CD4-positive, alpha-beta T cell treated with Interleukin-1 beta for 1 hour (primary cell): ENCODE results near the gene CAPSL.
A peak's percentile ranks its signal among the peaks of the same experiment; 100 is the strongest.
"Not testable (repeated sequence)": the region's sequence is repeated elsewhere in the genome, so short reads cannot be mapped to it uniquely, and the experiment has no call there.

ENCODE experiments used
- DNase-seq, 2 donors: peaks; one replicate each; pipeline ENCODE4 v3.0.0-alpha.2; 2020 to 2022

CAPSL gene

DNA sequence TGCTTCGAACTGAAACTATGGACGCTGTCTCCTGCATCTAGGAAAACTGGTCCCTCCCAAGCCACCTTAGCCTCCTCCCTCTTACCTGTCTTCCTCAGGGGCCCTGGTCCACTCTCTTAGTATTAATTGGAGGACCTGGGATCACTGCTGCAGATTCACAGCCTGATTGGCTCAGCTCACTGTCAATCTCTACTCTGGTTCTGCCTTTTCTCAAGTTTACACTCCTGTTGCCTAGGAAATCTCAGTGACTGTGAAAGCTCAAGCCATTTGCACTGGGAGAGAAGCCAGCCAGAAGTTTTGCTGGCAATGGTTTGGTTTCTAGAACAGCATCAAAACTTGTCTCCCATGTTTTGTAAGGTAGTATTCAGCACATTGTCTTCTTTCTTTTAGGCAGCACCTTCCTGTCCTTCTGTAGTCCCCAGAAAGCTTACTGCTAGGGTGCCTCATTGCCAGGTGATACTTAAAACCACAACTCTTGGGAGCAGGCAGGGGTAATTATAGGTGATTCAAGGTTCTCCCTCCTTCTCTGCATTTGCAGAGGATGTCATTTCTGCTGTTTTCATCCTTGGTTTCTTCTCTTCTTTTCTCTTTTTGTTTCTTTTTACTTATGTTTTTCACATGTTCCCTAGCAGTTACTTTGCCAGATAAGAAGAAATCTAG lies at the start of gene CAPSL:
Gene CAPSL, minus strand, starts transcription at position 55 of the 660 bp plus-strand sequence. CDS start 17,502 bp downstream, outside the sequence.
- DNase-seq = no peak

DNA sequence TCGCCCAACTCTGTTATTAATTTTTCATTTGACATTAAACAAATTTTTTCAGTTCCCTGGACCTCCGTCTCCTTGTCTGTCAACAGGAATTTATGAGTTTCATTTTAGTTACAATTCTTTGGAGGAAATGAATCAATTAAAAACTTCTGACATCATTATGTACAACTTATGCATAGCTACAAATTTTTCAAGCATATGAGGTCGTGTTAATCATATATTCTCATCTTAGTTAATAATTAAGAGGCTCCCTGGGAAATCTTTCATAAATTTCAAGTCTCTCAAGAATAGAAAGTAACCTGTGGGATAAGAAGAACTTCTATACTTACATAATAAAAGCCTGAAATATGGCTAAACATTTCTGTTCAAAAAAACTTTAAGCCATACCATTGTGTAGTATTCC lies 49.4 kb upstream of the CAPSL start:
- no peak for DNase-seq

DNA sequence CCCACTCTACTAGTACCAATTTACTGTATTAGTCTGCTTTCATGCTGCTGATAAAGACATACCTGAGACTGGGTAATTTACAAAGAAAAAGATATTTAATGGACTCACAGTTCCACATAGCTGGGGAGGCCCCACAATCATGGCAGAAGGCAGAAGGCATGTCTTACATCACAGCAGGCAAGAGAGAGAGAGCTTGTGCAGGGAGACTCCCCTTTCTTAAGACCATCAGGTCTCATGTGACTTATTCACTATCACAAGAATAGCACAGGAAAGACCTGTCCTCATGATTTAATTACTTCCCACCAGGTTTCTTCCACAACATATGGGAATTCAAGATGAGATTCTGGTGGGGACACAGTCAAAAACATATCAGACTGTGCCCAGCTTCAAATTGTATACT lies 41.3 kb upstream of the CAPSL start:
- no peak for DNase-seq

DNA sequence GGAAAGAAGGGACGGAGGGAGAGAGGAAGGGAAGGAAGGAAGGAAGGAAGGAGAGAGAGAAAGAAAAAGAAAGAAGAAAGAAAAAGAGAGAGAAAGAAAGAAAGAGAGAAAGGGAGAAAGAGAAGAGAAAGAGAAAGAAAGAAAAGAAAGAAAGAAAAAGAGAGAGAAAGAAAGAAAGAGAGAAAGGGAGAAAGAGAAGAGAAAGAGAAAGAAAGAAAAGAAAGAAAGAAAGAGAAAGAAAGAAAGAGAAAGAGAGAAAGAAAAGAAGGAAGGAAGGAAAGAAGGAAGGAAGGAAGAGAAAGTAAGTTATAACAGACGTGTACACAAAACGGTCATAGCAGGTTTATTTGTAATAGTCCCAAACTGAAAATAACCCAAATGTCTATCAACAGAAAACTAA lies 38.4 kb upstream of the CAPSL start:
- DNase-seq = not testable (repeated sequence)

DNA sequence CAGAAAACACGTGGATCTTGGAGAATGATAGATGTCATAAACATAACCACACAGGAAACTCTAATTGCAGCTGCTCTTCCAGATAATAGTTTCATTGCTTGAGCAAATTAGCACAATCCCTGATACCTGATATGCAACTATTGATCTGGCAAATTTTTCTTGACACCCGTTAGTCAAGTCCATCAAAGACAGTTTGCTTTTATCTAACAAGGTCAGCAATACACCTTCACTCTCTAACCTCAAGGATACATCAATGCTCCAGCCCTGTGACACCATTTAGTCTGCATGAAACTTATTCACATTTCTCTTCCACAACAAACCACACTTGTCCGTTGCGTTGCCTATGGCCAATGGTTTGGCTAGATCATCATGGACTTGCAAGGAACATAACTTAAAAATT lies 36.1 kb upstream of the CAPSL start:
- no peak for DNase-seq

DNA sequence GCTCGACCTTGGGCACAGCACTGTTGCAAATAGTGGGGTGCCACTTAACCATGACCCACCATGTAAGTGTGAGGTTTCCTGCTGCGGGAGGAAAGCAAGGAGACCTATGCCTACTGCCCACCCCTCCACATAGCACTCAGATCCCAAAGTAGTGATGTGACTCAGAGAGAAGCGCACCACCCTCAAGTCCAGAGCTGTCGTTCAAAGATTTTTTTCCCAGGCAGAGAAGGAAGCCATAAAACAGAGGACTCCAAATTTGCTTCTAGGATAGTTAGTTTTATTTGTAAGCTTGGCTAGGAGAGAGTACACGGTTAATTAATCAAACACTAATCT lies 33.4 kb upstream of the CAPSL start:
- DNase-seq = no peak

- no peak for DNase-seq
These were observed 32.9 kb upstream of the CAPSL start for GRCh38 chr5:35971186-35971877.

- DNase-seq = no peak
These were observed 25.0 kb upstream of the CAPSL start for GRCh38 chr5:35963381-35963843.

DNA sequence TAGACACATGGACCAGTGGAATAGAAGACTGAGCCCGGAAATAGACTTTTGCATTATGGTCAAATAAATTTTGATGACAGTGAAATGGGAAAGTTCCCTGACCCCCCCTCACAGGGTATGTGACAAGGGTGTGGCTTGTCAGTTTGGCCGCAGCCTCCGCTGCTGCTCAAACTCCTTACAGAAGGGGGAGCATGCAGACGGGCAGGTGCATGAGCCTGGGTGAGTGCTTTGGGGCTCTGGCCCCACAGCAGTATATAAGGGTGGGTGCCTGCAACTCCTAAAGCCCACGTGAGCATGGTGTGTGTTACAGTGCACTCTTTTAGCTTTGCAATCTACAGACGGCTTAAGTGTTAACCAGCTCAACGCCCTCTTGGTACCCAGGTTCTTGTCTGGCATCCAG lies 21.9 kb upstream of the CAPSL start:
- no peak for DNase-seq

DNA sequence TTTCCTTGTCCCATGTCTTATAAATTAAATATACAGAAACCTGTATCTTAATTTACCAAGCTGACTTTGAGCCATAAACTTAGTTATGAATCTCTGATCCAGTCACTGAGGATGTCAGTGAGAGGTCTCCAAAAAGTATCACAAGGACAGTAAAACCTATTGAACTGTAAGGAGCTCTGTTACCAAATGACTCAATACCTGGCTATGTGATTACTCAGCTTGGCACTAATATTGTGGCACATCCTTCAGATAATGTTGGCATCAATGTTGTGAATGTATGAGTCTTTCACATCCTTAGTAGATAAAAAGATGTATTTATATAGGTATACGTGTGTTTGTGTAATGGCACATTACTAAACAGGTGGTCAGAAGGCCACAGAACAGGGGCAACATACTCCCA lies 18.0 kb upstream of the CAPSL start:
- no peak for DNase-seq

- no peak for DNase-seq
These were observed 15.8 kb upstream of the CAPSL start for GRCh38 chr5:35954175-35954574.

GRCh38 chr5:35947085-35947484 lies 8.7 kb upstream of the CAPSL start:
- no peak for DNase-seq

GRCh38 chr5:35939639-35940038 lies 1.2 kb upstream of the CAPSL start:
- no peak for DNase-seq

- DNase-seq = peak; percentile 53 to 74
These were observed 11.9 kb downstream of the CAPSL start for GRCh38 chr5:35926389-35927051.

DNA sequence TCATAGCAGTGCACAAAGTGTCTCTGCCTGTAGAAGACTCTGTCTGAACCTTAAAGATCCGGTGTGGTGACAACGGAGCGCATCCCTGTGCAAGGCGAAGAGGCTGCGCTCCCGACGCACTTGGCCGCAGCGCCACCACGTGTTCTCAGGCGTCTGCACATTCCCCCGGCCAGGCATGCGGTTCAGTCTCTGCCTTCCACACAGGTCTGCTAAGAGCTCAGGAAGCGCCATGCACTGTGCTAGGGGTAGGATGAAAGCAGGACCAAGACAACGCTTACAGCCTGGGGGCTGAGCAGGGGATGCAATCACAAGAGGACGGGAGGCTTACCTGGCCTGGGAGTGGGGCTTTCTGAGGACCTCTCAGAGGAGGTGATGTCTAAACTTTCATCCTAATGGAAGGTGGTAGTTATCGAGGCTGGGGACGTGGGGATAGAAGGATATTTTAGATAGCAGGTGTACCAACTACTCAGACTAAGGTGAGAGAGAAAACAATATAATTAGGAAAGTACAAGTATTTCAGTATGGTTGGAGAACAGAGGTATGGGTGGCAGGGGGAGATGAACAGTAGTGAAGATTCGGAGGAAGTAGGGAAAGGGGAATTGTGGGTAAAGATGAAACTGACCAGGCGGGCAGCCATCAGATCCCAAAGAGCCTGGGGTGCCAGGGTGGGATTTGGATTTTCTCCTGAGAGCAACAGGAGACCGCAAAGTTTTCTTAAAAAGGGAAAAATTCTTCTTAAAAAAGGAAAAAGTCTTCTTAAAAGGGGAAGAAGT lies 13.3 kb downstream of the CAPSL start:
- peak; percentile 83 to 85 for DNase-seq

DNA sequence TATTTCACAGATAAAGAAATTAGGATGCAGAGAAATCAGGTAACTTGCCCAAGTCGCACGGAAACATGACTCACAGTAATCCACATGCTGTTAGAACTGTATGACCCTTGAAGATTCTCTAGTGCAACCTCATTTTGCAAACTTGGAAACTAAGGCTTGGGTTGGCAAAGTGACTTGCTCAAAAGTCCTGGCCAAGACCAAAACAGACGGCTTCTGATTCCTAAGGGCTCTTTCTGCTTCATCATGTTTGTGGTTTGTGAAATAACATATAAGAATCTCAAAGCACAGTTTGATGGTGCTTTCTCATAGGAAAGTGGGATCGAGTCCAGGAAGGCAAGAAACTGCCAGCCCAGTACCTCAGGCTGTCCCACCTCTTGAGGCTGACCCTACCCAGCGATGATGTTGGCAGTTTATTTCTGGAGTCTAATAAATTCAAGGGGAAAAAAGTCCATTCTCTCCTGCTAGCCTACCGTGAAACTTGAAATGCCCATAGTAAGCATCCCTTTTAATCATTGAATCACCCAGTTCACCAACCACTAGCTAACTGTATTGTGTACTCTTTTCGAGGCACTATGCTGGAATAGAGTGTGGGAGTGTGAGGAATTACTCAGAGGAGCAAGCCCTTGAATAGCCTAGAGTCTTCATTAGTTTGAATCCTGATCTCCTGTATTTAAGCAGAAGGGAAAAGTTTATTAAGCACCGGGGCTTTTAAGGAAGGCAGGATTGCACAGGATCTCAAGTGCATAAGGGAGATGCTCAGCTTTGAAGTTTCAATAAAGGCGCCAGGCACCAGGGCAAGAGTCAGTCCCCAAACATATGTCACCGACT lies 14.1 kb downstream of the CAPSL start:
- no peak for DNase-seq

- DNase-seq = no peak
These were observed 16.0 kb downstream of the CAPSL start for GRCh38 chr5:35922468-35922867.

GRCh38 chr5:35921930-35922329 lies 16.5 kb downstream of the CAPSL start:
- no peak for DNase-seq

DNA sequence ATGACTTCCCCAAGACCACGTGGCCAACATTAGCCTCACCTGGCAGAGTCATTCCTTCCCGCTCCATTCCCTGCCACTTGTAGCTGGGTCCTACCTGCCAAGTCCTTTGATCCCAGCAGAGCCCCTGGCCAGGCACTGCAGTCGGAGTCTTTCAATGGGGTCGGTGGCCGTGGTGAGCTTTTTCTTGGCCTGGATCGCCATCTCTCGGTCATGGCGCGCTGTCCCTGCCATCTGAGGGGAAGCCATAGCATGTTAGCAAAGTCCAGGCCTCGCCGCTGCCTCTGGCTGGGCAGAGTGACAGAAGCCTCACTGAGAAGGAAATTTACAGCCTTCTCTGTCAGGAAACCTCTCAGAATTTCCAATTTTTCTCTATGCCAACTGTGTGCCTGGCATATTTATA lies 17.5 kb downstream of the CAPSL start:
- DNase-seq = no peak

DNA sequence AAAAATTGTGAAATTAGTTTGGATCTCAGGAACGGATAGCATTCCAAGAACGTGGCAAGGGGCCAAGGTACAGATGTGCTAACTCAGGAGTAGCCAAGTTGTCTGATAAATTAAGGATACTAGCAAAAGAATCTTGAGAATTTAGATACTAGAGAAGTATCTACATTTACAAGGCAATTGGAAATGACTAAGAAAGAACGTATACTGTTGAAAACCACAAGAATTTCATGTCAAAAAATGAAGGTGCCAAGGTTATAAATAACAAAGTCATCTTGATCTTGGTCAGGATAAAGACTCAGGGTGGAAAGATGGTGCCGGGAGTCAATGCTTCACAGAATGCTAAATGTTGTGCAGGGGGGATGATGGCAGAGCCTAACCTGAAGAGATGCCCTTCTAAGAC lies 19.2 kb downstream of the CAPSL start:
- no peak for DNase-seq

- DNase-seq = no peak
These were observed 29.6 kb downstream of the CAPSL start for GRCh38 chr5:35908814-35909213.

GRCh38 chr5:35908228-35908627 lies 30.2 kb downstream of the CAPSL start:
- DNase-seq = no peak
